GM23338 (cell line): ENCODE measurements around the gene TMCC1. TPM values are rescaled to one million over a fixed set of nuclear protein-coding genes. Genes with fewer than 3 reads are reported as not detected.

ENCODE experiments used
- CREB1 ChIP-seq: fragments of 250-450 bp; sonication (Bioruptor Pico); IDR thresholded peaks from 2 replicates; pipeline ENCODE4 v1.5.0; 2020; ENCODE audit warnings: low read depth, mild to moderate bottlenecking, moderate library complexity
- EZH2phosphoT487 ChIP-seq: fragments of 200-600 bp; sonication (generic); IDR thresholded peaks from one replicate; pipeline ENCODE4 v1.8.1; 2018; ENCODE audit warnings: antibody characterized with exemption; ENCODE audit not compliant: unreplicated experiment
- NANOG ChIP-seq: IDR thresholded peaks from 2 replicates; pipeline ENCODE4 v1.6.1; 2016; ENCODE audit warnings: antibody characterized with exemption, borderline replicate concordance
- STAT1 ChIP-seq: IDR thresholded peaks from one replicate; pipeline ENCODE4 v1.6.1; 2016; ENCODE audit warnings: antibody characterized with exemption; ENCODE audit not compliant: unreplicated experiment
- ZNF331 ChIP-seq: fragments of 250-450 bp; sonication (Bioruptor Pico); IDR thresholded peaks from 2 replicates; pipeline ENCODE4 v1.5.0; 2020; ENCODE audit warnings: low read depth, mild to moderate bottlenecking, moderate library complexity
- polyA plus RNA-seq: library from polyadenylated mRNA; unstranded; fragments of >200 nt; fragmentation: Nextera tagmentation; extraction: Ambion mirVana; gene quantifications from 2 replicates; pipeline ENCODE4 v1.2.1, GENCODE V29; 2016
- total RNA-seq: library from RNA; depleted of rRNA; stranded (reverse); fragments of >200 nt; shearing (Covaris generic); gene quantifications from 2 replicates; pipeline ENCODE4 v1.2.3, GENCODE V29; 2014
- TF ChIP-seq, protein P1 (sequence below): fragments of 250-450 bp; sonication (Bioruptor Pico); IDR thresholded peaks from 2 replicates; pipeline ENCODE4 v1.5.0; 2020; ENCODE audit warnings: mild to moderate bottlenecking, moderate library complexity
- TF ChIP-seq, protein P2 (sequence below), 2 experiments: fragments of 200-600 bp in 1 of 2; sonication (generic) in 1 of 2; conservative IDR thresholded peaks; 2 replicates each; pipeline versions ENCODE4 v1.5.1 to v1.6.1; 2016 to 2017; ENCODE audit warnings: antibody characterized with exemption in 2 of 2, low read depth in 2 of 2, mild to moderate bottlenecking in 2 of 2, moderate library complexity in 1 of 2
- TF ChIP-seq, protein P3 (sequence below): IDR thresholded peaks from one replicate; pipeline ENCODE4 v1.6.1; 2018; ENCODE audit warnings: antibody characterized with exemption; ENCODE audit not compliant: unreplicated experiment

TMCC1 gene
- total and polyA plus RNA-seq, 2 experiments from 2014 or later, result 8.2 to 18.4 TPM

DNA sequence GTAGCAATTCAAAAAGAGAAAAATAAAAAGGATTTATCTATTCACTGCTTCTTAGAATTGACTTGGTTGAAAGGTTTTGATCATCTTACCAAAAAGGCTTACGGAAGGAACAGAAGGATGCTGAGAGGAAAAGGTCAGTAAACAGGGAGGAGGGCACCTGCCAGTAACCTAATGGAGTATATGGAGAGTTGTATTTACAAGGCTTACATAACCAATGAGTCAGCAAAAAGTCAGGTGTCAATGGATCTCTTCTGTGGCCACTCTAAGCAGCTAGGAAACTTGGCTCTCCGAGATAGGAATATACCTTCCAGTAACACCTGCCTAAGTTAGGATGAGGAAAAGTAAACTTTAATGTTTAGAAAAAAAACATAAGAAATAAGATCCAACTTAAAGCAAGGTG lies 206.6 kb downstream of the TMCC1 start (continued):
- TF ChIP-seq, protein P1, sequence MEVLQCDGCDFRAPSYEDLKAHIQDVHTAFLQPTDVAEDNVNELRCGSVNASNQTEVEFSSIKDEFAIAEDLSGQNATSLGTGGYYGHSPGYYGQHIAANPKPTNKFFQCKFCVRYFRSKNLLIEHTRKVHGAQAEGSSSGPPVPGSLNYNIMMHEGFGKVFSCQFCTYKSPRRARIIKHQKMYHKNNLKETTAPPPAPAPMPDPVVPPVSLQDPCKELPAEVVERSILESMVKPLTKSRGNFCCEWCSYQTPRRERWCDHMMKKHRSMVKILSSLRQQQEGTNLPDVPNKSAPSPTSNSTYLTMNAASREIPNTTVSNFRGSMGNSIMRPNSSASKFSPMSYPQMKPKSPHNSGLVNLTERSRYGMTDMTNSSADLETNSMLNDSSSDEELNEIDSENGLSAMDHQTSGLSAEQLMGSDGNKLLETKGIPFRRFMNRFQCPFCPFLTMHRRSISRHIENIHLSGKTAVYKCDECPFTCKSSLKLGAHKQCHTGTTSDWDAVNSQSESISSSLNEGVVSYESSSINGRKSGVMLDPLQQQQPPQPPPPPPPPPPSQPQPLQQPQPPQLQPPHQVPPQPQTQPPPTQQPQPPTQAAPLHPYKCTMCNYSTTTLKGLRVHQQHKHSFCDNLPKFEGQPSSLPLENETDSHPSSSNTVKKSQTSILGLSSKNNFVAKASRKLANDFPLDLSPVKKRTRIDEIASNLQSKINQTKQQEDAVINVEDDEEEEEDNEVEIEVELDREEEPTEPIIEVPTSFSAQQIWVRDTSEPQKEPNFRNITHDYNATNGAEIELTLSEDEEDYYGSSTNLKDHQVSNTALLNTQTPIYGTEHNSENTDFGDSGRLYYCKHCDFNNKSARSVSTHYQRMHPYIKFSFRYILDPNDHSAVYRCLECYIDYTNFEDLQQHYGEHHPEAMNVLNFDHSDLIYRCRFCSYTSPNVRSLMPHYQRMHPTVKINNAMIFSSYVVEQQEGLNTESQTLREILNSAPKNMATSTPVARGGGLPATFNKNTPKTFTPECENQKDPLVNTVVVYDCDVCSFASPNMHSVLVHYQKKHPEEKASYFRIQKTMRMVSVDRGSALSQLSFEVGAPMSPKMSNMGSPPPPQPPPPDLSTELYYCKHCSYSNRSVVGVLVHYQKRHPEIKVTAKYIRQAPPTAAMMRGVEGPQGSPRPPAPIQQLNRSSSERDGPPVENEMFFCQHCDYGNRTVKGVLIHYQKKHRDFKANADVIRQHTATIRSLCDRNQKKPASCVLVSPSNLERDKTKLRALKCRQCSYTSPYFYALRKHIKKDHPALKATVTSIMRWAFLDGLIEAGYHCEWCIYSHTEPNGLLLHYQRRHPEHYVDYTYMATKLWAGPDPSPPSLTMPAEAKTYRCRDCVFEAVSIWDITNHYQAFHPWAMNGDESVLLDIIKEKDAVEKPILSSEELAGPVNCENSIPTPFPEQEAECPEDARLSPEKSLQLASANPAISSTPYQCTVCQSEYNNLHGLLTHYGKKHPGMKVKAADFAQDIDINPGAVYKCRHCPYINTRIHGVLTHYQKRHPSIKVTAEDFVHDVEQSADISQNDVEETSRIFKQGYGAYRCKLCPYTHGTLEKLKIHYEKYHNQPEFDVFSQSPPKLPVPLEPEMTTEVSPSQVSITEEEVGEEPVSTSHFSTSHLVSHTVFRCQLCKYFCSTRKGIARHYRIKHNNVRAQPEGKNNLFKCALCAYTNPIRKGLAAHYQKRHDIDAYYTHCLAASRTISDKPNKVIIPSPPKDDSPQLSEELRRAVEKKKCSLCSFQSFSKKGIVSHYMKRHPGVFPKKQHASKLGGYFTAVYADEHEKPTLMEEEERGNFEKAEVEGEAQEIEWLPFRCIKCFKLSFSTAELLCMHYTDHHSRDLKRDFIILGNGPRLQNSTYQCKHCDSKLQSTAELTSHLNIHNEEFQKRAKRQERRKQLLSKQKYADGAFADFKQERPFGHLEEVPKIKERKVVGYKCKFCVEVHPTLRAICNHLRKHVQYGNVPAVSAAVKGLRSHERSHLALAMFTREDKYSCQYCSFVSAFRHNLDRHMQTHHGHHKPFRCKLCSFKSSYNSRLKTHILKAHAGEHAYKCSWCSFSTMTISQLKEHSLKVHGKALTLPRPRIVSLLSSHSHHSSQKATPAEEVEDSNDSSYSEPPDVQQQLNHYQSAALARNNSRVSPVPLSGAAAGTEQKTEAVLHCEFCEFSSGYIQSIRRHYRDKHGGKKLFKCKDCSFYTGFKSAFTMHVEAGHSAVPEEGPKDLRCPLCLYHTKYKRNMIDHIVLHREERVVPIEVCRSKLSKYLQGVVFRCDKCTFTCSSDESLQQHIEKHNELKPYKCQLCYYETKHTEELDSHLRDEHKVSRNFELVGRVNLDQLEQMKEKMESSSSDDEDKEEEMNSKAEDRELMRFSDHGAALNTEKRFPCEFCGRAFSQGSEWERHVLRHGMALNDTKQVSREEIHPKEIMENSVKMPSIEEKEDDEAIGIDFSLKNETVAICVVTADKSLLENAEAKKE (CRISPR knock-in tag), result no peak
- TF ChIP-seq STAT1 (no peak), EZH2phosphoT487 (no peak), ZNF331 (CRISPR knock-in tag) (no peak), CREB1 (no peak), NANOG (no peak)
- TF ChIP-seq, protein P2, sequence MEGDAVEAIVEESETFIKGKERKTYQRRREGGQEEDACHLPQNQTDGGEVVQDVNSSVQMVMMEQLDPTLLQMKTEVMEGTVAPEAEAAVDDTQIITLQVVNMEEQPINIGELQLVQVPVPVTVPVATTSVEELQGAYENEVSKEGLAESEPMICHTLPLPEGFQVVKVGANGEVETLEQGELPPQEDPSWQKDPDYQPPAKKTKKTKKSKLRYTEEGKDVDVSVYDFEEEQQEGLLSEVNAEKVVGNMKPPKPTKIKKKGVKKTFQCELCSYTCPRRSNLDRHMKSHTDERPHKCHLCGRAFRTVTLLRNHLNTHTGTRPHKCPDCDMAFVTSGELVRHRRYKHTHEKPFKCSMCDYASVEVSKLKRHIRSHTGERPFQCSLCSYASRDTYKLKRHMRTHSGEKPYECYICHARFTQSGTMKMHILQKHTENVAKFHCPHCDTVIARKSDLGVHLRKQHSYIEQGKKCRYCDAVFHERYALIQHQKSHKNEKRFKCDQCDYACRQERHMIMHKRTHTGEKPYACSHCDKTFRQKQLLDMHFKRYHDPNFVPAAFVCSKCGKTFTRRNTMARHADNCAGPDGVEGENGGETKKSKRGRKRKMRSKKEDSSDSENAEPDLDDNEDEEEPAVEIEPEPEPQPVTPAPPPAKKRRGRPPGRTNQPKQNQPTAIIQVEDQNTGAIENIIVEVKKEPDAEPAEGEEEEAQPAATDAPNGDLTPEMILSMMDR (conservative IDR thresholded peaks at IDR 0.05; ENCODE audit: low read depth in 2 of 2), result no peak
- TF ChIP-seq, protein P3, sequence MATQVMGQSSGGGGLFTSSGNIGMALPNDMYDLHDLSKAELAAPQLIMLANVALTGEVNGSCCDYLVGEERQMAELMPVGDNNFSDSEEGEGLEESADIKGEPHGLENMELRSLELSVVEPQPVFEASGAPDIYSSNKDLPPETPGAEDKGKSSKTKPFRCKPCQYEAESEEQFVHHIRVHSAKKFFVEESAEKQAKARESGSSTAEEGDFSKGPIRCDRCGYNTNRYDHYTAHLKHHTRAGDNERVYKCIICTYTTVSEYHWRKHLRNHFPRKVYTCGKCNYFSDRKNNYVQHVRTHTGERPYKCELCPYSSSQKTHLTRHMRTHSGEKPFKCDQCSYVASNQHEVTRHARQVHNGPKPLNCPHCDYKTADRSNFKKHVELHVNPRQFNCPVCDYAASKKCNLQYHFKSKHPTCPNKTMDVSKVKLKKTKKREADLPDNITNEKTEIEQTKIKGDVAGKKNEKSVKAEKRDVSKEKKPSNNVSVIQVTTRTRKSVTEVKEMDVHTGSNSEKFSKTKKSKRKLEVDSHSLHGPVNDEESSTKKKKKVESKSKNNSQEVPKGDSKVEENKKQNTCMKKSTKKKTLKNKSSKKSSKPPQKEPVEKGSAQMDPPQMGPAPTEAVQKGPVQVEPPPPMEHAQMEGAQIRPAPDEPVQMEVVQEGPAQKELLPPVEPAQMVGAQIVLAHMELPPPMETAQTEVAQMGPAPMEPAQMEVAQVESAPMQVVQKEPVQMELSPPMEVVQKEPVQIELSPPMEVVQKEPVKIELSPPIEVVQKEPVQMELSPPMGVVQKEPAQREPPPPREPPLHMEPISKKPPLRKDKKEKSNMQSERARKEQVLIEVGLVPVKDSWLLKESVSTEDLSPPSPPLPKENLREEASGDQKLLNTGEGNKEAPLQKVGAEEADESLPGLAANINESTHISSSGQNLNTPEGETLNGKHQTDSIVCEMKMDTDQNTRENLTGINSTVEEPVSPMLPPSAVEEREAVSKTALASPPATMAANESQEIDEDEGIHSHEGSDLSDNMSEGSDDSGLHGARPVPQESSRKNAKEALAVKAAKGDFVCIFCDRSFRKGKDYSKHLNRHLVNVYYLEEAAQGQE, result no peak
